ENCODE data around the gene SBK2.

SBK2 gene

DNA sequence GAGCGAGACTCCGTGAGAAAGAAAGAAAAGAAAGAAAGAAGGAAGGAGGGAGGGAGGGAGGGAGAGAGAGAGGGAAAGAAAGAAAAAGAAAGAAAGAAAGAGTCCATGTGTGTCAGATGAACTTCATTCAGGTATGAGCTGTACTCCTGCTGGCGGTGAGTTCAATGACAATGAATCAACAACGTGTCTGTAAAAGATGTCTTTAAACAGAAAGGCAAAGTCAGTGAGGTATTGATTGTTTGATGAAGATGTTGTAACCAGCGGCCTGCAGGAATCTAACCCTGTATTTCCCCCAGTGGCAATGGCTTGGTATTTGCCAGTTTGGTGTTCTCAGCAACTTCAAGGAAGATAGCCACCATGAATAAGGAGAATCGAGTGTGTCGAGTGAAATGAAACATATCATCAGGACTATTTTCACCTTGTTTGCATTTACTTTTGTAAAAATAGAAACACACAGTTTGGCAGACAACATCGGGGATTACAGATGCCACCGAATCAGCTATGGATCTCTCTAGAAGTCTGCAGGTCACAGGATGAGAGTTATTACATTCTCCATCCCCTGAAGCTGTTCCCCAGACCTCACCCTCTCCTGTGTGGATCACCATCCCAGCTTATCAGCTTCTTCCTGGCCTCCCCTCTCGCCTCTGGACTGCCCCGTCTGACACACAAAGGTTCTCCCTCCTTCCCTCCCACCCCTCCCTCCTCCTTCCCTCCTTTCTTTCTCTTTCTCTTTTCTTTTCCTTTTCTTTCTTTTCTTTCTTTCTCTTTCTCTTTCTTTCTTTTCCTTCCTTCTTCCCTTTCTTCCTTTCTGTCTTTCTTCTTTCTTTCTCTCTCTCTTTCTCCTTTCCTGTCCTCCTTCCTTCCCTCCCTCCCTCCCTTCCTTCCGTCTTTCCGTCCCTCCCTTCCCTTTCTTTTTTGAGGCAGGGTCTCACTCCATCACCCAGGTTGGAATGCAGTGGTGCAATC lies 16.6 kb upstream of the SBK2 start:
- no peak for DNase-seq (ENCODE audit: low spot score)
- TF ChIP-seq, protein P1, sequence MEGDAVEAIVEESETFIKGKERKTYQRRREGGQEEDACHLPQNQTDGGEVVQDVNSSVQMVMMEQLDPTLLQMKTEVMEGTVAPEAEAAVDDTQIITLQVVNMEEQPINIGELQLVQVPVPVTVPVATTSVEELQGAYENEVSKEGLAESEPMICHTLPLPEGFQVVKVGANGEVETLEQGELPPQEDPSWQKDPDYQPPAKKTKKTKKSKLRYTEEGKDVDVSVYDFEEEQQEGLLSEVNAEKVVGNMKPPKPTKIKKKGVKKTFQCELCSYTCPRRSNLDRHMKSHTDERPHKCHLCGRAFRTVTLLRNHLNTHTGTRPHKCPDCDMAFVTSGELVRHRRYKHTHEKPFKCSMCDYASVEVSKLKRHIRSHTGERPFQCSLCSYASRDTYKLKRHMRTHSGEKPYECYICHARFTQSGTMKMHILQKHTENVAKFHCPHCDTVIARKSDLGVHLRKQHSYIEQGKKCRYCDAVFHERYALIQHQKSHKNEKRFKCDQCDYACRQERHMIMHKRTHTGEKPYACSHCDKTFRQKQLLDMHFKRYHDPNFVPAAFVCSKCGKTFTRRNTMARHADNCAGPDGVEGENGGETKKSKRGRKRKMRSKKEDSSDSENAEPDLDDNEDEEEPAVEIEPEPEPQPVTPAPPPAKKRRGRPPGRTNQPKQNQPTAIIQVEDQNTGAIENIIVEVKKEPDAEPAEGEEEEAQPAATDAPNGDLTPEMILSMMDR (IDR thresholded peaks at IDR 0.05; ENCODE audit: borderline replicate concordance, control extremely low read depth, extremely low read depth, insufficient read depth, missing control alignments), result no peak
- in situ Hi-C loops (cut with MboI; ENCODE audit: low sequenced_read_pairs, unreplicated experiment), result no loop called here

DNA sequence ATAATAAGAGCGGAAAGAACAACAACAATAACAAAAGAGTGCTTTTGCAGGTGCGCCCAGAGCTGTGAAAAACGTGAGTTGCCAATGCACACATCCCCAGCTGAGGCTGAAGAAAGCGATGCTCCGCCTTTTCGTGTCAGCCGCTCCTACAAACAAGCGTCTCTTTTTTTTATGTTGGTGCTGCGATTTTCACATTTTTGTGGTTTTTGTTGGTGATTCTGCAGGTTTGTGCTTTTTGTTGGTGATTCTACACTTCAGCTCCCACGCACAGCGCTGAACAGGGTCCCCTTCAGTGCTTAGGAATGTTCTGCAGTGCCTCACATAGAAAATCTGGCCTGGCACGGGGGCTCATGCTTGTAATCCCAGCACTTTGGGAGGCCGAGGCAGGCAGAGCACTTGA lies 15.7 kb upstream of the SBK2 start:
- TF ChIP-seq, protein P1 (IDR thresholded peaks at IDR 0.05; ENCODE audit: borderline replicate concordance, control extremely low read depth, extremely low read depth, insufficient read depth, missing control alignments), result no peak
- DNase-seq (ENCODE audit: low spot score), result no peak
- in situ Hi-C loops (cut with MboI; ENCODE audit: low sequenced_read_pairs, unreplicated experiment), result no loop called here

DNA sequence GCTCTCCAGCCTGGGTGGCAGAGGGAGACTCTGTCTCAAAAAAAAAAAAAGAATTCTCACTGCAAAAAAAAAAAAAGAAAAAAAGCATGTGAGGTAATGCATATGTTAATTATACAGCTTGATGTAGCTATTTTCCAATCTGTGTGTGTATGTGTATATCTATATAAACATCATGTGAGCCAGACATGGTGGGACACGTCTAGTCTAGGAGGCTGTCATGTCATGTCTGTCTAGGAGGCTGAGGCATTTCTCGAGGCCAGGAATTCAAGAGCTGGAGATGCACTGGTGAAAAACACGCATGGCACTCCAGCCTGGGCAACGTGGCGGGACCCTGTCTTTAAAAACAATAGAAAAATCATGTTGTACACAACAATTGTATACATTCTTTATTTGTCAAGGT lies 15.3 kb upstream of the SBK2 start:
- in situ Hi-C loops (cut with MboI; ENCODE audit: low sequenced_read_pairs, unreplicated experiment), result no loop called here
- TF ChIP-seq, protein P1 (IDR thresholded peaks at IDR 0.05; ENCODE audit: borderline replicate concordance, control extremely low read depth, extremely low read depth, insufficient read depth, missing control alignments), result no peak
- no peak for DNase-seq (ENCODE audit: low spot score)

DNA sequence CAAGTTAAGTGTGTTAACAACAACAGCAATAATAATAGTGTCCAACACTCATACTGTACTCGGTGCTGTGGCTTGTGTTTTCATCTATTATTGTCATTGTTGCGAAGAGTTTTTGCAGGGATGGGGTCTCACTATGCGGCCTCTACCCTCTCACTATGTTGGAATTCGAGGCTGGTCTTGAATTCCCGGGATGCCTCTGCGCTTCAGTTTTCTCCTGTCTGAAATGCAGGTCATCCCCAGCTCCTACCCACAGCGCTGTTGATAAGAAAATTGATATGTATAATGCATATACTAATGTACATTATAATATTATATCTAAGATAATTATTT lies 13.4 kb upstream of the SBK2 start:
- in situ Hi-C loops (cut with MboI; ENCODE audit: low sequenced_read_pairs, unreplicated experiment), result no loop called here
- DNase-seq (ENCODE audit: low spot score), result no peak
- TF ChIP-seq, protein P1 (IDR thresholded peaks at IDR 0.05; ENCODE audit: borderline replicate concordance, control extremely low read depth, extremely low read depth, insufficient read depth, missing control alignments), result no peak

DNA sequence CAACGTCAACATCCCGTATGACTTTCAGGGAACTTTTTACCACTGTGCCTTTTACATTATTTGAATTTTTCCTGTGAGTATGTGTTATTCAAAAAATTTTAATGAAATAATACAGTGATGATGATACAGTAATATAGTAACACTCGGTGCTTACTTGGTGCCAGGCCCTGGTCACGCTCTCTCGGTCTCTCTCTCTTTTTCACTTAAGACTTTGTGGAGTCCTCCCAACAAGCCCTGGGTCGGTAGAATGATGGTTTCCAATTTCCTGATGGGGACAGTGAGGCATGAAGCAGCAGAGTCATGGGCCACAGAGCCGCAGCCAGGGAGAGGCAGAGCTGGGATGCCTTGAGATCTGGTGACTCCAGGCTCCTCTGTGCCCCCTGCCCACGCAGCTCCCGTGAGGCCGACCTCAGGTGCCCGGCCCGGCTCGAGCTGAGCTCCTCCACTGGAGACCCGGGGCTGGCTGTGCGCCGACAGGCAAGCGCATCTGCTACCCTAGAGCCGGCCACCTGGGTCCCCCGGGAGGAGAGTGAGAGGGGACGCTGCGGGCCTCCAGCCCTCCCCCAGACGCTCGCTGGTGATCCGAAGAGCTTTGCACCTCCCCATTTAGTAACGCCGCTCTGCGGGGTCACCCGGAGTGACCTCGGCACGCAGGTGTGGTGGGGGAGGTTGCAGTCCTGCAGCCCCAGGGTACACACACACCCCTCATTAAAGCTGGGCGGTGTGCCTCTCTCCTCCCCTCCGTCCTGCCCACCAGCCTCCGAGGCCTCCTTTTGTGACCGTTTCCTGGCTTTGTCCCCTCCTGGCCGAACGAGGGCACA lies 12.8 kb upstream of the SBK2 start:
- peak; percentile 52 for DNase-seq (ENCODE audit: low spot score)
- in situ Hi-C loops (cut with MboI; ENCODE audit: low sequenced_read_pairs, unreplicated experiment), result no loop called here

More for the DNA sequence above, 12.8 kb upstream of the SBK2 start:
- TF ChIP-seq, protein P1 (IDR thresholded peaks at IDR 0.05; ENCODE audit: borderline replicate concordance, control extremely low read depth, extremely low read depth, insufficient read depth, missing control alignments), result no peak
